Measurements from ENCODE around the gene IL27RA.
"Not testable (repeated sequence)": the region's sequence is repeated elsewhere in the genome, so short reads cannot be mapped to it uniquely, and the experiment has no call there.

Gene IL27RA

GRCh38 chr19:14039181-14039580, 7.6 kb downstream of the IL27RA start:
- no peaks in the 10 kb centered on the region for H3K4me1 ChIP-seq (ENCODE audit: control insufficient read depth in 1 of 2, insufficient read depth in 2 of 2, low read length in 2 of 2)
- no peaks in the 10 kb centered on the region for H3K9me3 ChIP-seq (ENCODE audit: insufficient read depth, low read depth, low read length)
- WGBS (ENCODE audit: extremely low coverage, insufficient coverage, insufficient read length): no CpG with 5 or more reads among the region's 7 CpGs

GRCh38 chr19:14042659-14043608, 11.4 kb downstream of the IL27RA start:
- not testable (repeated sequence) for H3K27me3 ChIP-seq (ENCODE audit: insufficient read depth, low read length); H3K27ac ChIP-seq (ENCODE audit: low read depth, low read length); H2BK120ac ChIP-seq (ENCODE audit: insufficient read depth, low read length, poor library complexity); H3K79me1 ChIP-seq (ENCODE audit: low read length); H3K4me3 ChIP-seq (ENCODE audit: low read depth, low read length); H3K9ac ChIP-seq (ENCODE audit: low read length); H3K9me3 ChIP-seq (ENCODE audit: insufficient read depth, low read depth, low read length); H3K4me1 ChIP-seq (ENCODE audit: control insufficient read depth in 1 of 2, insufficient read depth in 2 of 2, low read length in 2 of 2); H4K12ac ChIP-seq (ENCODE audit: low read depth, low read length); H3K36me3 ChIP-seq (ENCODE audit: control insufficient read depth in 1 of 2, insufficient read depth in 2 of 2, low read length in 2 of 2); H3K4me2 ChIP-seq (ENCODE audit: low read length); H2BK5ac ChIP-seq (ENCODE audit: low read depth, low read length, poor library complexity); H3K79me2 ChIP-seq (ENCODE audit: control insufficient read depth, insufficient read depth, low read length, poor library complexity); H3K23ac ChIP-seq (ENCODE audit: low read length); H2BK12ac ChIP-seq (ENCODE audit: low read length); H3K14ac ChIP-seq (ENCODE audit: low read length); H3K18ac ChIP-seq (ENCODE audit: low read length); H2AFZ ChIP-seq (ENCODE audit: insufficient read depth, low read length, poor library complexity); H3K4ac ChIP-seq (ENCODE audit: low read depth, low read length); H2AK5ac ChIP-seq (ENCODE audit: low read length)
- Histone ChIP-seq H4K91ac (ENCODE audit: low read depth, low read length) (peak overlapping the region; percentile 32), H4K8ac (ENCODE audit: low read depth, low read length) (peak overlapping the region; percentile 6)
- DNase-seq: peak; percentile 80 to 81
- WGBS (ENCODE audit: extremely low coverage, insufficient coverage, insufficient read length): no CpG with 5 or more reads among the region's 19 CpGs

More at GRCh38 chr19:14039181-14039580, 7.6 kb downstream of the IL27RA start:
- no peaks in the 10 kb centered on the region for H3K79me1 ChIP-seq (ENCODE audit: low read length)
- H3K4ac ChIP-seq (ENCODE audit: low read depth, low read length): no peak overlapping the region
- no peak overlapping the region for H4K12ac ChIP-seq (ENCODE audit: low read depth, low read length)
- H3K9ac ChIP-seq (ENCODE audit: low read length): no peak overlapping the region
- no peaks in the 10 kb centered on the region for H3K36me3 ChIP-seq (ENCODE audit: control insufficient read depth in 1 of 2, insufficient read depth in 2 of 2, low read length in 2 of 2)
- no peaks in the 10 kb centered on the region for H3K27me3 ChIP-seq (ENCODE audit: insufficient read depth, low read length)
- no peak overlapping the region for H2AFZ ChIP-seq (ENCODE audit: insufficient read depth, low read length, poor library complexity)
- H2AK5ac ChIP-seq (ENCODE audit: low read length): no peak overlapping the region
- H2BK5ac ChIP-seq (ENCODE audit: low read depth, low read length, poor library complexity): no peak overlapping the region
- H3K79me2 ChIP-seq (ENCODE audit: control insufficient read depth, insufficient read depth, low read length, poor library complexity): no peaks in the 10 kb centered on the region
- H3K14ac ChIP-seq (ENCODE audit: low read length): no peak overlapping the region
- H4K91ac ChIP-seq (ENCODE audit: low read depth, low read length): no peak overlapping the region
- DNase-seq: no peak
- no peak overlapping the region for H4K8ac ChIP-seq (ENCODE audit: low read depth, low read length)
- no peak overlapping the region for H2BK12ac ChIP-seq (ENCODE audit: low read length)
- H3K4me3 ChIP-seq (ENCODE audit: low read depth, low read length): no peak overlapping the region
- H3K4me2 ChIP-seq (ENCODE audit: low read length): no peak overlapping the region
- no peak overlapping the region for H3K27ac ChIP-seq (ENCODE audit: low read depth, low read length)
- H3K18ac ChIP-seq (ENCODE audit: low read length): no peak overlapping the region
- H2BK120ac ChIP-seq (ENCODE audit: insufficient read depth, low read length, poor library complexity): no peak overlapping the region
- H3K23ac ChIP-seq (ENCODE audit: low read length): no peak overlapping the region

GRCh38 chr19:14047866-14048265, 16.3 kb downstream of the IL27RA start:
- not testable (repeated sequence) for H3K27ac ChIP-seq (ENCODE audit: low read depth, low read length); H3K27me3 ChIP-seq (ENCODE audit: insufficient read depth, low read length); H2BK5ac ChIP-seq (ENCODE audit: low read depth, low read length, poor library complexity); H2BK12ac ChIP-seq (ENCODE audit: low read length); H3K79me2 ChIP-seq (ENCODE audit: control insufficient read depth, insufficient read depth, low read length, poor library complexity); H3K9ac ChIP-seq (ENCODE audit: low read length); H4K8ac ChIP-seq (ENCODE audit: low read depth, low read length); H4K12ac ChIP-seq (ENCODE audit: low read depth, low read length); H3K23ac ChIP-seq (ENCODE audit: low read length); H3K4me2 ChIP-seq (ENCODE audit: low read length); H2AFZ ChIP-seq (ENCODE audit: insufficient read depth, low read length, poor library complexity); H2BK120ac ChIP-seq (ENCODE audit: insufficient read depth, low read length, poor library complexity); H3K4me1 ChIP-seq (ENCODE audit: control insufficient read depth in 1 of 2, insufficient read depth in 2 of 2, low read length in 2 of 2); H2AK5ac ChIP-seq (ENCODE audit: low read length); H3K18ac ChIP-seq (ENCODE audit: low read length); H3K36me3 ChIP-seq (ENCODE audit: control insufficient read depth in 1 of 2, insufficient read depth in 2 of 2, low read length in 2 of 2); H3K9me3 ChIP-seq (ENCODE audit: insufficient read depth, low read depth, low read length); H3K79me1 ChIP-seq (ENCODE audit: low read length); H4K91ac ChIP-seq (ENCODE audit: low read depth, low read length); H3K14ac ChIP-seq (ENCODE audit: low read length); H3K4ac ChIP-seq (ENCODE audit: low read depth, low read length); H3K4me3 ChIP-seq (ENCODE audit: low read depth, low read length)
- no CpG with 5 or more reads among the region's 10 CpGs for WGBS (ENCODE audit: extremely low coverage, insufficient coverage, insufficient read length)
- peak; percentile 79 to 86 for DNase-seq

- H3K79me2 ChIP-seq (ENCODE audit: control insufficient read depth, insufficient read depth, low read length, poor library complexity): no peaks in the 10 kb centered on the region
- no CpG with 5 or more reads among the region's 8 CpGs for WGBS (ENCODE audit: extremely low coverage, insufficient coverage, insufficient read length)
- no peak overlapping the region for H4K12ac ChIP-seq (ENCODE audit: low read depth, low read length)
- H4K8ac ChIP-seq (ENCODE audit: low read depth, low read length): no peak overlapping the region
- no peak overlapping the region for H3K4me2 ChIP-seq (ENCODE audit: low read length)
- H2BK12ac ChIP-seq (ENCODE audit: low read length): no peak overlapping the region
- H2BK120ac ChIP-seq (ENCODE audit: insufficient read depth, low read length, poor library complexity): peak overlapping the region; percentile 17
- no peak overlapping the region for H3K27ac ChIP-seq (ENCODE audit: low read depth, low read length)
- no peaks in the 10 kb centered on the region for H3K27me3 ChIP-seq (ENCODE audit: insufficient read depth, low read length)
- H3K4me3 ChIP-seq (ENCODE audit: low read depth, low read length): no peak overlapping the region
- H3K4me1 ChIP-seq (ENCODE audit: control insufficient read depth in 1 of 2, insufficient read depth in 2 of 2, low read length in 2 of 2): no peaks in the 10 kb centered on the region
- DNase-seq: peak; percentile 93 to 98
- no peak overlapping the region for H2BK5ac ChIP-seq (ENCODE audit: low read depth, low read length, poor library complexity)
- H3K23ac ChIP-seq (ENCODE audit: low read length): no peak overlapping the region
- H3K36me3 ChIP-seq (ENCODE audit: control insufficient read depth in 1 of 2, insufficient read depth in 2 of 2, low read length in 2 of 2): no peaks in the 10 kb centered on the region
- no peak overlapping the region for H2AFZ ChIP-seq (ENCODE audit: insufficient read depth, low read length, poor library complexity)
- H3K9me3 ChIP-seq (ENCODE audit: insufficient read depth, low read depth, low read length): no peaks in the 10 kb centered on the region
- no peak overlapping the region for H4K91ac ChIP-seq (ENCODE audit: low read depth, low read length)
- H3K14ac ChIP-seq (ENCODE audit: low read length): no peak overlapping the region
- H3K4ac ChIP-seq (ENCODE audit: low read depth, low read length): no peak overlapping the region
- no peak overlapping the region for H3K9ac ChIP-seq (ENCODE audit: low read length)
- H3K79me1 ChIP-seq (ENCODE audit: low read length): no peaks in the 10 kb centered on the region
- no peak overlapping the region for H3K18ac ChIP-seq (ENCODE audit: low read length)
- peak overlapping the region; percentile 49 for H2AK5ac ChIP-seq (ENCODE audit: low read length)
These were observed 17.0 kb downstream of the IL27RA start for GRCh38 chr19:14048443-14049153.
